Measurements from ENCODE around the gene CDNF. TPM values are rescaled to one million over a fixed set of nuclear protein-coding genes. Genes with fewer than 3 reads are reported as not detected.

CDNF gene
- total RNA-seq, 1 donor from 2014 or later: 1.5 TPM

DNA sequence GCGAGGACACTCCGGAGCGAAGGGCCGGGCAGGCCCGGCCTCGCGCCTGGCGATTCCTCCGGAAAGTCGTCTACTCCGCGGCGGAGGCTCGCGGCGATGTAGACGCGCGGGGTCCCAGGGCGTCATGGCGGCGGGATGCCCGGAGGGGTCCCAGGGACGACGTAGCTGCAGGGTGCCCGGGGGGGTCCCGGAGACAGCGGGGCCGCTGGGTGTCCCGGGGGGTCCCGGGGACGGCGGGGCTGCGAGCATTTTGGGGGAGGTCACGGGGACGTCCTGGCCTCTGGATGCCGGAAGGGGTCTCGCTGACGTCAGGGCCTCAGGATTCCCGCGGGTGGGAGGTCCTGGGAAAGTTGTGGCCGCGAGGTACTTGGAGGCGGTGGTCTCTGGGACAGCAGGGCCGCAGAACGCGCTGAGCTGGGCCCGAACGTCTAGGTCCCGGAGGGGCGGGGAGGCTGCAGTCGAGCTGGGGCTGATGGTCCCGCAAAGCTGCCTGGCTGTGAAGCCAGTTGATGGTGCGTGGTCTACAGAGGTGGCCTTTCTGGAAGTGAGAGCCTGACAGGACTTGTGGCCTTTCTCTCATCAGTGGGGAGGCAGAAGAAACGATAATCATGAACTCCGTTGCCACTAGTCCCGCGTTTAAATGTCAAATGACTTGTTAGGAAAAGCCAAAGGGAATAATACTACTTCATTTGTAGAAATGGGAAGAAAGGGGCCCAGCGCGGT, 906 bp upstream of the CDNF start:
- DNase-seq: peak; percentile 29
- H3K4me1 ChIP-seq: peaks cover 35% of the 10 kb centered on the region
- TF ChIP-seq CTCF (IDR thresholded peaks at IDR 0.05; ENCODE audit: borderline replicate concordance): no peak
- peak overlapping the region; percentile 96 for H3K27ac ChIP-seq (replicated peaks)
- H3K9me3 ChIP-seq (replicated peaks): no peaks in the 10 kb centered on the region
- peaks cover 38% of the 10 kb centered on the region for H3K36me3 ChIP-seq
- no peaks in the 10 kb centered on the region for H3K27me3 ChIP-seq (ENCODE audit: low read depth)
- peak overlapping the region; percentile 92 for H3K4me3 ChIP-seq
- intact Hi-C loops (cut with micrococcal nuclease): no loop called here

DNA sequence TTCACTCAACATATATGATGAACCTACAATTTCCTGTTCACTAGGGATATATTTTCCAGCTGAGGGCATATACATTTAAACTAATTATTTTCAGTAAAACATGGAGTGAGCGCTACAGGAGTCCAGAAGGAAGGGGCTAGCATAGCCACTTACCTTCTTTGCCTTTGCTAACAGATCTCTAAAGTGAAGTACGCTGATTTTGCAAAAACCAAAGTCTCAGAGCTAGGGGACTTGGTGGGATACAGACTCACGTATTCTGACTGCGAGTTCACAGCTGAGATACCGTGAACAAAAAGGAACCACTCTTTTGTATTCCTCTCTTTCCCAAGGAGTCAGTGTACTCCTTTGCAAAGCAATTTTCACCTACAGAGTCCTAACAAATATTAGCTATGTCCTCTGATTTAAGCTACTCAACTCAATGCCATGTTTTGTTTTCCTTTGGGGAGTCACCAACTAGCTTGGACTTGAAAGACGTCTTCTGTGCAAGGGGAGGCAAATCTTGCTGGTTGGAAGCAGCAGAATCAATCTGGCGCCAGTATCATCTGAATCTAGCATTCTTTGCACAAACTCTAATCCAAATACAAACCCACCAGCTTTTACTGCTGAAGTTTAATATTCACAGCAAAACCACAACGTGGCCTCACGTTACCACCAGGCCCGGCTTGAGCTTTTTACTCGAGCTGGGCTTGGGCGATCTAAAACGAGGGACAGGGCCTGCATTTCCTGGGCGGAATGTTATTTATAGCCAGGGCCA, 657 bp downstream of the CDNF start:
- TF ChIP-seq CTCF (IDR thresholded peaks at IDR 0.05; ENCODE audit: borderline replicate concordance): no peak
- peak overlapping the region; percentile 92 for H3K4me3 ChIP-seq
- H3K4me1 ChIP-seq: peaks cover 35% of the 10 kb centered on the region
- H3K27ac ChIP-seq (replicated peaks): peak overlapping the region; percentile 96
- peaks cover 23% of the 10 kb centered on the region for H3K36me3 ChIP-seq
- H3K27me3 ChIP-seq (ENCODE audit: low read depth): no peaks in the 10 kb centered on the region
- no peak for DNase-seq
- intact Hi-C loops (cut with micrococcal nuclease): no loop called here
- H3K9me3 ChIP-seq (replicated peaks): no peaks in the 10 kb centered on the region

DNA sequence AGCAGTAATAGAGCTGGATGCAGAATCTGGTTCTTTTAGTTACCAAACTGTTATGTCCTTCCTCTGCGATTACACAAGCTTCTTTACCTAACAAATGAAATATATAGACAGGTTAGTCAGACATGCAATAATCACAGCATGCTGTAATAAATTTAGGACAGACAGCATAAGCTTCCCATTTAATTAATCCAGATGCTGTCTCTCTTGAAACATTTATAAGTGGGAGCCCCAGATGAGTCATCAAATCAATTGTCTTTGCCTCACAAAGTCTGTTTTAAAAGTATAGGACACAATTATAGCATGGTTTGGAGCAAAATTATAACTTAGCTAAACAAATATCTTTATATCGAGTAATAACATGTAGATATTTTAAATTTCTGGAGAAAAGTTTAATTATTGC, 1.6 kb downstream of the CDNF start:
- DNase-seq: no peak
- H3K27ac ChIP-seq (replicated peaks): peak overlapping the region; percentile 96
- H3K4me3 ChIP-seq: no peak overlapping the region
- intact Hi-C loops (cut with micrococcal nuclease): no loop called here
- no peak for TF ChIP-seq CTCF (IDR thresholded peaks at IDR 0.05; ENCODE audit: borderline replicate concordance)
- H3K9me3 ChIP-seq (replicated peaks): no peaks in the 10 kb centered on the region
- H3K27me3 ChIP-seq (ENCODE audit: low read depth): no peaks in the 10 kb centered on the region
- peaks cover 13% of the 10 kb centered on the region for H3K36me3 ChIP-seq
- H3K4me1 ChIP-seq: peaks cover 35% of the 10 kb centered on the region

- no peaks in the 10 kb centered on the region for H3K27me3 ChIP-seq (ENCODE audit: low read depth)
- no peak overlapping the region for H3K27ac ChIP-seq (replicated peaks)
- intact Hi-C loops (cut with micrococcal nuclease): no loop called here
- no peak overlapping the region for H3K4me3 ChIP-seq
- peaks cover 15% of the 10 kb centered on the region for H3K4me1 ChIP-seq
- no peaks in the 10 kb centered on the region for H3K9me3 ChIP-seq (replicated peaks)
- no peaks in the 10 kb centered on the region for H3K36me3 ChIP-seq
- no peak for TF ChIP-seq CTCF (IDR thresholded peaks at IDR 0.05; ENCODE audit: borderline replicate concordance)
- no peak for DNase-seq
Observed at GRCh38 chr10:14833106-14833505, 4.7 kb downstream of the CDNF start.

GRCh38 chr10:14826076-14826829, 11.6 kb downstream of the CDNF start:
- DNase-seq: no peak
- no peaks in the 10 kb centered on the region for H3K9me3 ChIP-seq (replicated peaks)
- no peak overlapping the region for H3K27ac ChIP-seq (replicated peaks)
- peaks cover 5% of the 10 kb centered on the region for H3K4me1 ChIP-seq
- no peak overlapping the region for H3K4me3 ChIP-seq
- H3K36me3 ChIP-seq: no peaks in the 10 kb centered on the region
- TF ChIP-seq CTCF (IDR thresholded peaks at IDR 0.05; ENCODE audit: borderline replicate concordance): no peak
- no peaks in the 10 kb centered on the region for H3K27me3 ChIP-seq (ENCODE audit: low read depth)
- intact Hi-C loops (cut with micrococcal nuclease): no loop called here
